Measurements from ENCODE around the gene PSEN1. TPM values are rescaled to one million over a fixed set of nuclear protein-coding genes. Genes with fewer than 3 reads are reported as not detected.
"Not testable (repeated sequence)": the region's sequence is repeated elsewhere in the genome, so short reads cannot be mapped to it uniquely, and the experiment has no call there.

PSEN1 gene
- total RNA-seq, 1 donor from 2014 or later, result 20.5 TPM

GRCh38 chr14:73149753-73150152 lies 13.4 kb downstream of the PSEN1 start:
- no peak for DNase-seq (ENCODE audit: low spot score)
- intact Hi-C loops (cut with DNase I), result no loop called here

GRCh38 chr14:73153272-73153671 lies 17.0 kb downstream of the PSEN1 start:
- no peak for DNase-seq (ENCODE audit: low spot score)
- intact Hi-C loops (cut with DNase I), result no loop called here

GRCh38 chr14:73162251-73162650 lies 25.9 kb downstream of the PSEN1 start:
- DNase-seq (ENCODE audit: low spot score), result no peak
- intact Hi-C loops (cut with DNase I), result no loop called here

- no peak for DNase-seq (ENCODE audit: low spot score)
- intact Hi-C loops (cut with DNase I), result no loop called here
These were observed 30.1 kb downstream of the PSEN1 start for GRCh38 chr14:73166399-73166798.

- intact Hi-C loops (cut with DNase I), result no loop called here
- DNase-seq (ENCODE audit: low spot score), result no peak
These were observed 31.4 kb downstream of the PSEN1 start for GRCh38 chr14:73167727-73168126.

- no peak for DNase-seq (ENCODE audit: low spot score)
- intact Hi-C loops (cut with DNase I), result no loop called here
These were observed 32.0 kb downstream of the PSEN1 start for GRCh38 chr14:73168274-73168673.

- DNase-seq (ENCODE audit: low spot score), result no peak
- intact Hi-C loops (cut with DNase I), result no loop called here
These were observed 32.4 kb downstream of the PSEN1 start for GRCh38 chr14:73168691-73169090.

GRCh38 chr14:73169855-73170254 lies 33.5 kb downstream of the PSEN1 start:
- DNase-seq (ENCODE audit: low spot score); intact Hi-C loops (cut with DNase I): not testable (repeated sequence)

GRCh38 chr14:73170686-73171085 lies 34.4 kb downstream of the PSEN1 start:
- no peak for DNase-seq (ENCODE audit: low spot score)
- intact Hi-C loops (cut with DNase I), result no loop called here

- intact Hi-C loops (cut with DNase I), result no loop called here
- DNase-seq (ENCODE audit: low spot score), result no peak
These were observed 36.2 kb downstream of the PSEN1 start for GRCh38 chr14:73172500-73172899.

- intact Hi-C loops (cut with DNase I), result no loop called here
- DNase-seq (ENCODE audit: low spot score), result no peak
These were observed 36.9 kb downstream of the PSEN1 start for GRCh38 chr14:73173092-73173735.

- intact Hi-C loops (cut with DNase I), result loop anchor here (5.0 kb wide), 1 partner anchor 296 kb away; no protein-coding TSS in a partner anchor
These were observed 40.4 kb downstream of the PSEN1 start for GRCh38 chr14:73176685-73177084.

GRCh38 chr14:73180385-73180805 lies 44.1 kb downstream of the PSEN1 start:
- intact Hi-C loops (cut with DNase I), result no loop called here
- DNase-seq (ENCODE audit: low spot score), result no peak

More at GRCh38 chr14:73176685-73177084, 40.4 kb downstream of the PSEN1 start:
- DNase-seq (ENCODE audit: low spot score), result no peak

- DNase-seq (ENCODE audit: low spot score); intact Hi-C loops (cut with DNase I): not testable (repeated sequence)
These were observed 44.7 kb downstream of the PSEN1 start for GRCh38 chr14:73180969-73181368.

- DNase-seq (ENCODE audit: low spot score), result no peak
- intact Hi-C loops (cut with DNase I), result no loop called here
These were observed 52.2 kb downstream of the PSEN1 start for GRCh38 chr14:73188501-73188911.

GRCh38 chr14:73189651-73190050 lies 53.3 kb downstream of the PSEN1 start:
- intact Hi-C loops (cut with DNase I), result no loop called here

GRCh38 chr14:73191441-73191840 lies 55.1 kb downstream of the PSEN1 start:
- DNase-seq (ENCODE audit: low spot score), result no peak
- intact Hi-C loops (cut with DNase I), result no loop called here

More at GRCh38 chr14:73189651-73190050, 53.3 kb downstream of the PSEN1 start:
- no peak for DNase-seq (ENCODE audit: low spot score)

GRCh38 chr14:73194306-73194705 lies 58.0 kb downstream of the PSEN1 start:
- DNase-seq (ENCODE audit: low spot score); intact Hi-C loops (cut with DNase I): not testable (repeated sequence)

- intact Hi-C loops (cut with DNase I), result no loop called here
- DNase-seq (ENCODE audit: low spot score), result no peak
These were observed 61.9 kb downstream of the PSEN1 start for GRCh38 chr14:73198253-73198652.

- DNase-seq (ENCODE audit: low spot score), result no peak
- intact Hi-C loops (cut with DNase I), result no loop called here
These were observed 67.2 kb downstream of the PSEN1 start for GRCh38 chr14:73203527-73203926.

- intact Hi-C loops (cut with DNase I), result no loop called here
- DNase-seq (ENCODE audit: low spot score), result no peak
These were observed 71.3 kb downstream of the PSEN1 start for GRCh38 chr14:73207615-73208014.

- no peak for DNase-seq (ENCODE audit: low spot score)
- intact Hi-C loops (cut with DNase I), result no loop called here
These were observed 72.1 kb downstream of the PSEN1 start for GRCh38 chr14:73208390-73208789.
